ENCODE data around the gene AK1. TPM values are rescaled to one million over a fixed set of nuclear protein-coding genes. Genes with fewer than 3 reads are reported as not detected.

The AK1 gene
- total RNA-seq, 6 experiments from 2014 or later = 109 to 130 (median 124) TPM

DNA sequence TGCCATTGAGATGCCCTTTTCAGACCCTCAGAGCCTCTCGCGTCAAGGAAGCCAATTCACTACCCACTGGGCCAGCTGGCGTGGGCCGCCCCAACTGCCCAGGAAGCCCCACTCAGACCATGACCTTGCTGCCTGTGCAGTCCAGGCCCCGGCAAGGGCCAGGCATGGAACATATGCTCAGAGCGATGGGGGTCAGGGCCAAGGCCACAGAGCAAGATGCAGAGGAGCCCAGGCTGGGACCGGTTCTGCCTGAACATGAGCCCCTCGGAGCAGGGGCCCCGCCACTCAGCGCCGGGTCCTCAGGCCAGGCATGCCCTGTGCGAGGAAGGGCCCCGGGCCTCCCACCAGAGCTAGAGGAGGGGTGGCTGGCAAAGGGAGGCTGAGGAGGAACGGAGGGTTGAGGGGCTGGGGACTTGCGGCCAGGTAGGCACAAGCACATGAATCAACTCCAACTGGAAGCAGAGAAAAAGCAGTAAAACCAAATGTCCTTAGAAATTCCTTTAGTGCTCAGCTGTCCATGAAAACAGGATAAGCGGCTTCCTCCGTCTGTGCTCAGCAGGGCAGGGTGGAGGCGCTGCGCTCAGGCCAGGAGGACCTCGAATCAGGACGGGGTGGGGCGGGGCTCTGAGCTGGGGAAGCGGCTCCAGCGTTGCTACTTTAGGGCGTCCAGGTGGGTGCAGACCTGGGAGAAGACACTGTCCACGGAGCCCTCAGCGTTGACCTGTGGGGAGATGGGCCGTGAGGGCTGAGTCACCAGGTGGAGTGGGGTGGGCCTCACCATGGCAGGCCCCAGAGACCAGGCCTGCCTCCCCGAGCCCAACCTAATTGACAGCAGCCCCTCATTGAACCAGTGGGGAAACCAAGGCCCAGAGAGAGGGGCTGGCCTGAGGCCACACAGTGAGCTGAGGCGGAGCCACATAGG lies 9.9 kb downstream of the AK1 start:
- H3K4me3 Mint-ChIP-seq = no peak overlapping the region
- no peak overlapping the region for H3K27ac Mint-ChIP-seq
- peaks cover 6% of the 10 kb centered on the region; the same call in 1 of the 2 replicates for H3K4me1 Mint-ChIP-seq (ENCODE audit: low read depth)

DNA sequence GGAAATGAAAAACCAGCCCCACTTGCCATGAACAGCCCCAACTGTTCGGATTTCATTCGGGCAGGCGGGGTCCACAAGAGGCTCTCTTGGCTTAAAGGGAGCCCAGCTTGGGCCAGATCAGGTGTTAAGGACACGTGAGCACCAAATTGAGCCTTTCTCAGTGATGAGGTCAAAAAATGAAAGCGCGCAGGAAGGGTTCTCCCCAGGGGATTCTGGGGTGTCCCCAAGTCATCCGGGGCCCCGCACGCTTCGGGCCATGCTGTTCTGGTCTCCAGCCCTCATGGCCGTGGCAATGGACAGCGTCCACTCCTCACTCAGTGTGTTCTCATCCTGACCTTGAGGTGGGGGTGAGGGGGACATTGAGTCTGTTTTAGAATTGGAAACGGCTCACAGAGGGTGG lies 10.9 kb downstream of the AK1 start:
- DNase-seq = no peak
- Mint-ChIP-seq H3K27me3 (ENCODE audit: insufficient read depth) (no peaks in the 10 kb centered on the region; the same call in none of the 2 replicates), H3K36me3 (ENCODE audit: low read depth) (peaks cover 9% of the 10 kb centered on the region; the same call in 1 of the 2 replicates), H3K4me1 (ENCODE audit: low read depth) (no peaks in the 10 kb centered on the region; the same call in 1 of the 2 replicates), H3K9me3 (no peaks in the 10 kb centered on the region), H3K27ac (no peak overlapping the region), H3K4me3 (no peak overlapping the region)
- TF ChIP-seq, protein P1, sequence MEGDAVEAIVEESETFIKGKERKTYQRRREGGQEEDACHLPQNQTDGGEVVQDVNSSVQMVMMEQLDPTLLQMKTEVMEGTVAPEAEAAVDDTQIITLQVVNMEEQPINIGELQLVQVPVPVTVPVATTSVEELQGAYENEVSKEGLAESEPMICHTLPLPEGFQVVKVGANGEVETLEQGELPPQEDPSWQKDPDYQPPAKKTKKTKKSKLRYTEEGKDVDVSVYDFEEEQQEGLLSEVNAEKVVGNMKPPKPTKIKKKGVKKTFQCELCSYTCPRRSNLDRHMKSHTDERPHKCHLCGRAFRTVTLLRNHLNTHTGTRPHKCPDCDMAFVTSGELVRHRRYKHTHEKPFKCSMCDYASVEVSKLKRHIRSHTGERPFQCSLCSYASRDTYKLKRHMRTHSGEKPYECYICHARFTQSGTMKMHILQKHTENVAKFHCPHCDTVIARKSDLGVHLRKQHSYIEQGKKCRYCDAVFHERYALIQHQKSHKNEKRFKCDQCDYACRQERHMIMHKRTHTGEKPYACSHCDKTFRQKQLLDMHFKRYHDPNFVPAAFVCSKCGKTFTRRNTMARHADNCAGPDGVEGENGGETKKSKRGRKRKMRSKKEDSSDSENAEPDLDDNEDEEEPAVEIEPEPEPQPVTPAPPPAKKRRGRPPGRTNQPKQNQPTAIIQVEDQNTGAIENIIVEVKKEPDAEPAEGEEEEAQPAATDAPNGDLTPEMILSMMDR (IDR thresholded peaks at IDR 0.05) = no peak

More for the DNA sequence above, 9.9 kb downstream of the AK1 start:
- peaks cover 9% of the 10 kb centered on the region; the same call in 1 of the 2 replicates for H3K36me3 Mint-ChIP-seq (ENCODE audit: low read depth)
- TF ChIP-seq, protein P1 (IDR thresholded peaks at IDR 0.05) = no peak
- no peak for DNase-seq
- no peaks in the 10 kb centered on the region for H3K9me3 Mint-ChIP-seq
- H3K27me3 Mint-ChIP-seq (ENCODE audit: insufficient read depth) = no peaks in the 10 kb centered on the region; the same call in none of the 2 replicates

DNA sequence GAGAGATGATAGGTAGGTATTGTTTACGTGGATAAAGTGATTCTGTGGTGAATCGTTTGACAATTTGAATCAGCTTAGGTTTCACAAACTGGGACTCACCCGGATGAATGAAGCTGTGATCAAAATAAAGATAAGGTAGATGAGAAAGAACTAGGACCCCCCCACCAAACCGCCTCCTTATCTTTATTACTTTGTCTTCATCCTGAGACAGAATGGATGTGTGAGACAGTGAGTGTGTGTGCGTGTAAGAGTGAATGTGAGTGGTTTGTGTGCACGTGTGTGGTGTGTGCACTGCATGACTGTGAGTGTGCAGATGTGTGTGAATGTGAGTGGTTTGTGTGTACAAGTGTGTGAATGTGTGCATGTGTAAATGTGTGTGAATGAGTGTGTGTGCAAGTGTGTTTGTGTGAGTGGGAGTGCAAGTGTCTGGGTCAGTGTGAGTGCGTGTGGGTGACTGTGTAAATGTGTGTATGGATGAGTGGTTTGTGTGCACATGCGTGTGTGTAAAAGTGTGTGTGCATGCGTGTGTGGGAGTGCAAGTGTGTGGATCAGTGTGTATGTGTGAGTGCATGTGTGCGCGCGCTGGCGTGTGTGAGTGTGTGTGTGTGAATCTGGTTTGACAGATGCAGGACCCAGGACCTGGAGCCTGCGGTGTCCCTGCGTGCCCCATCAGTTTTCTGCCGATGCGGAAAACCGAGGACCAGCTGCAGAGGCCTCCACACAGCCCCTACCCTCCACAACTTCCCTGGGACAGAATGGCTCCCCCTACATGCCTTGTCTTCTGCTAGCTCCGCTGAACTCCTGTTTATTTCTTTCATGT lies 11.6 kb downstream of the AK1 start:
- Mint-ChIP-seq H3K4me1 (ENCODE audit: low read depth) (no peaks in the 10 kb centered on the region), H3K27ac (no peak overlapping the region), H3K9me3 (no peaks in the 10 kb centered on the region), H3K36me3 (ENCODE audit: low read depth) (peaks cover 9% of the 10 kb centered on the region; the same call in 1 of the 2 replicates), H3K27me3 (ENCODE audit: insufficient read depth) (no peaks in the 10 kb centered on the region; the same call in none of the 2 replicates), H3K4me3 (no peak overlapping the region)
- DNase-seq = no peak
- TF ChIP-seq, protein P1 (IDR thresholded peaks at IDR 0.05) = no peak

- H3K27ac Mint-ChIP-seq = no peak overlapping the region
- no peaks in the 10 kb centered on the region for H3K9me3 Mint-ChIP-seq
- H3K4me3 Mint-ChIP-seq = no peak overlapping the region
- no peaks in the 10 kb centered on the region; the same call in none of the 2 replicates for H3K27me3 Mint-ChIP-seq (ENCODE audit: insufficient read depth)
- no peak for DNase-seq
- TF ChIP-seq, protein P1 (IDR thresholded peaks at IDR 0.05) = no peak
- H3K4me1 Mint-ChIP-seq (ENCODE audit: low read depth) = no peaks in the 10 kb centered on the region
- peaks cover 4% of the 10 kb centered on the region; the same call in 1 of the 2 replicates for H3K36me3 Mint-ChIP-seq (ENCODE audit: low read depth)
These were observed 14.3 kb downstream of the AK1 start for GRCh38 chr9:127863191-127863621.
